GM23338 (cell line): ENCODE measurements around the gene KLHL12. TPM values are rescaled to one million over a fixed set of nuclear protein-coding genes. Genes with fewer than 3 reads are reported as not detected.

ENCODE experiments used
- ATAC-seq: fragments of 200-7000 bp; cut with Tn5 transposase; 3 replicates; pipeline ENCODE4 v1.9.1; 2020
- DNase-seq: peaks from one replicate; pipeline ENCODE4 v3.0.0-alpha.2; 2015; ENCODE audit warnings: low spot score
- H2AFZ ChIP-seq: fragments of 200-600 bp; sonication (generic); 2 replicates; pipeline ENCODE4 v1.8.0; 2016; ENCODE audit warnings: antibody characterized with exemption, mild to moderate bottlenecking, moderate library complexity
- H3F3A ChIP-seq: fragments of 200-600 bp; sonication (generic); replicated peaks from 2 replicates; pipeline ENCODE4 v1.8.0; 2017; ENCODE audit warnings: antibody characterized with exemption, mixed run types, low read depth
- H3K27ac ChIP-seq: fragments of 200-600 bp; sonication (generic); 2 replicates; pipeline ENCODE4 v1.6.1; 2016; ENCODE audit warnings: low read depth
- H3K27me3 ChIP-seq: fragments of 200-600 bp; sonication (generic); 2 replicates; pipeline ENCODE4 v1.8.0; 2016; ENCODE audit warnings: mild to moderate bottlenecking, mixed run types, moderate library complexity; ENCODE audit not compliant: insufficient read depth
- H3K36me3 ChIP-seq: fragments of 200-600 bp; sonication (generic); 2 replicates; pipeline ENCODE4 v1.8.0; 2016; ENCODE audit warnings: mild to moderate bottlenecking; ENCODE audit not compliant: insufficient read depth
- H3K4me1 ChIP-seq: fragments of 200-600 bp; sonication (generic); 2 replicates; pipeline ENCODE4 v1.8.0; 2016; ENCODE audit warnings: mild to moderate bottlenecking, moderate library complexity; ENCODE audit not compliant: insufficient read depth
- H3K4me2 ChIP-seq: fragments of 200-600 bp; sonication (generic); 2 replicates; pipeline ENCODE4 v1.7.1; 2017; ENCODE audit warnings: mixed run types
- H3K4me3 ChIP-seq: fragments of 200-600 bp; sonication (generic); 2 replicates; pipeline ENCODE4 v1.6.1; 2016; ENCODE audit warnings: mixed run types
- H3K79me2 ChIP-seq: fragments of 200-600 bp; sonication (generic); replicated peaks from 2 replicates; pipeline ENCODE4 v1.8.0; 2017; ENCODE audit warnings: mild to moderate bottlenecking; ENCODE audit not compliant: insufficient read depth
- H3K9me2 ChIP-seq: fragments of 200-600 bp; sonication (generic); 2 replicates; pipeline ENCODE4 v1.8.0; 2017; ENCODE audit not compliant: insufficient read depth
- H4K20me1 ChIP-seq: fragments of 200-600 bp; sonication (generic); replicated peaks from 2 replicates; pipeline ENCODE4 v1.8.0; 2017; ENCODE audit warnings: mild to moderate bottlenecking; ENCODE audit not compliant: insufficient read depth
- H3K27ac Mint-ChIP-seq: 2 replicates; pipeline ENCODE4 v1.8.0; 2020; ENCODE audit warnings: inconsistent platforms, mild to moderate bottlenecking, moderate library complexity, mixed read lengths
- H3K27me3 Mint-ChIP-seq: 3 replicates; pipeline ENCODE4 v1.8.0; 2022; ENCODE audit warnings: low read depth, mild to moderate bottlenecking, moderate library complexity, mixed read lengths, inconsistent platforms; ENCODE audit not compliant: insufficient read depth, poor library complexity
- H3K36me3 Mint-ChIP-seq: 3 replicates; pipeline ENCODE4 v1.8.0; 2021; ENCODE audit warnings: low read depth, mild to moderate bottlenecking, inconsistent platforms, moderate library complexity, mixed read lengths
- H3K4me1 Mint-ChIP-seq: 3 replicates; pipeline ENCODE4 v1.8.0; 2020; ENCODE audit warnings: mild to moderate bottlenecking, inconsistent platforms, mixed read lengths
- H3K4me3 Mint-ChIP-seq: 3 replicates; pipeline ENCODE4 v1.8.0; 2021; ENCODE audit warnings: moderate library complexity, mild to moderate bottlenecking, inconsistent platforms, mixed read lengths
- H3K9me3 Mint-ChIP-seq: 3 replicates; pipeline ENCODE4 v1.8.0; 2020; ENCODE audit warnings: moderate library complexity, mild to moderate bottlenecking, inconsistent platforms, mixed read lengths
- CREB1 ChIP-seq: fragments of 250-450 bp; sonication (Bioruptor Pico); IDR thresholded peaks from 2 replicates; pipeline ENCODE4 v1.5.0; 2020; ENCODE audit warnings: low read depth, mild to moderate bottlenecking, moderate library complexity
- ETS1 ChIP-seq: IDR thresholded peaks from 2 replicates; pipeline ENCODE4 v1.6.1; 2016; ENCODE audit warnings: antibody characterized with exemption
- EZH2 ChIP-seq: fragments of 200-600 bp; sonication (generic); IDR thresholded peaks from one replicate; pipeline ENCODE4 v1.8.0; 2017; ENCODE audit warnings: antibody characterized with exemption, mild to moderate bottlenecking, low read depth; ENCODE audit not compliant: unreplicated experiment
- EZH2phosphoT487 ChIP-seq: fragments of 200-600 bp; sonication (generic); IDR thresholded peaks from one replicate; pipeline ENCODE4 v1.8.1; 2018; ENCODE audit warnings: antibody characterized with exemption; ENCODE audit not compliant: unreplicated experiment
- JUNB ChIP-seq: IDR thresholded peaks from one replicate; pipeline ENCODE4 v1.6.1; 2016; ENCODE audit warnings: antibody characterized with exemption; ENCODE audit not compliant: unreplicated experiment
- NANOG ChIP-seq: IDR thresholded peaks from 2 replicates; pipeline ENCODE4 v1.6.1; 2016; ENCODE audit warnings: antibody characterized with exemption, borderline replicate concordance
- POLR2AphosphoS5 ChIP-seq: IDR thresholded peaks from 2 replicates; pipeline ENCODE4 v1.6.1; 2016; ENCODE audit warnings: antibody characterized with exemption, low read depth
- REST ChIP-seq: IDR thresholded peaks from one replicate; pipeline ENCODE4 v1.6.1; 2018; ENCODE audit warnings: antibody characterized with exemption; ENCODE audit not compliant: unreplicated experiment
- STAT1 ChIP-seq: IDR thresholded peaks from one replicate; pipeline ENCODE4 v1.6.1; 2016; ENCODE audit warnings: antibody characterized with exemption; ENCODE audit not compliant: unreplicated experiment
- ZNF114 ChIP-seq: fragments of 250-450 bp; sonication (Bioruptor Pico); IDR thresholded peaks from 2 replicates; pipeline ENCODE4 v1.5.0; 2020; ENCODE audit warnings: mild to moderate bottlenecking, moderate library complexity
- ZNF331 ChIP-seq: fragments of 250-450 bp; sonication (Bioruptor Pico); IDR thresholded peaks from 2 replicates; pipeline ENCODE4 v1.5.0; 2020; ENCODE audit warnings: low read depth, mild to moderate bottlenecking, moderate library complexity
- ZNF462 ChIP-seq: fragments of 250-450 bp; sonication (Bioruptor Pico); IDR thresholded peaks from 2 replicates; pipeline ENCODE4 v1.5.0; 2020; ENCODE audit warnings: mild to moderate bottlenecking, moderate library complexity
- polyA plus RNA-seq: library from polyadenylated mRNA; unstranded; fragments of >200 nt; fragmentation: Nextera tagmentation; extraction: Ambion mirVana; gene quantifications from 2 replicates; pipeline ENCODE4 v1.2.1, GENCODE V29; 2016
- total RNA-seq: library from RNA; depleted of rRNA; stranded (reverse); fragments of >200 nt; shearing (Covaris generic); gene quantifications from 2 replicates; pipeline ENCODE4 v1.2.3, GENCODE V29; 2014
- TF ChIP-seq, protein P1 (sequence below), 2 experiments: fragments of 200-600 bp in 1 of 2; sonication (generic) in 1 of 2; conservative IDR thresholded peaks; 2 replicates each; pipeline versions ENCODE4 v1.5.1 to v1.6.1; 2016 to 2017; ENCODE audit warnings: antibody characterized with exemption in 2 of 2, low read depth in 2 of 2, mild to moderate bottlenecking in 2 of 2, moderate library complexity in 1 of 2

The KLHL12 gene
- total and polyA plus RNA-seq, 2 experiments from 2014 or later, result 14.6 to 27.5 TPM

DNA sequence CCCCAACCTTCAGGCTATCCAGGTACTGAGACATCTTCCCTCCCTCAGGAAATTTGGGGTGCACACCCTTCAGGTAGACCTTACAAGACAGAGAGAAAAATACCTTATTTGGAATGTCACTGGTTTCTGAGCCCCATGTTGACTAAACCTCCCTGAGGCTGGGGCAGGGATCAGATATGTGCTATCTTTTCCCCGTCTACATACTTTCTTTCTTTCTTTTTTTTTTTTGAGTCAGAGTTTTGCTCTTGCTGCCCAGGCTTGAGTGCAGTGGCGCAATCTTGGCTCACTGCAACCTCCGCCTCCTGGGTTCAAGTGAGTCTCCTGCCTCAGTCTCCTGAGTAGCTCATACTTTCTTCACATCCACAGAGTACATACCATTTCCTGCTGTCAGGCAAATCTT, 38.4 kb upstream of the KLHL12 start:
- peaks cover 8% of the 10 kb centered on the region; the same call in 2 of the 3 replicates for H3K36me3 Mint-ChIP-seq
- H3K36me3 ChIP-seq, result peaks cover 6% of the 10 kb centered on the region; the same call in 1 of the 2 replicates
- H3K27me3 Mint-ChIP-seq, result peaks cover 10% of the 10 kb centered on the region
- ATAC-seq, result no peak
- no peaks in the 10 kb centered on the region for H3F3A ChIP-seq
- no peak for DNase-seq
- no peaks in the 10 kb centered on the region; the same call in 1 of the 2 replicates for H3K27me3 ChIP-seq
- H3K79me2 ChIP-seq, result no peaks in the 10 kb centered on the region
- H3K9me3 Mint-ChIP-seq, result no peaks in the 10 kb centered on the region; the same call in 2 of the 3 replicates
- H3K27ac Mint-ChIP-seq, result no peak overlapping the region
- peaks cover 8% of the 10 kb centered on the region; the same call in 1 of the 2 replicates for H3K4me1 ChIP-seq
- no peak overlapping the region for H2AFZ ChIP-seq
- H3K4me1 Mint-ChIP-seq, result peaks cover 13% of the 10 kb centered on the region
- no peak overlapping the region; the same call in 1 of the 2 replicates for H3K4me3 ChIP-seq
- no peaks in the 10 kb centered on the region for H3K9me2 ChIP-seq
- H3K4me3 Mint-ChIP-seq, result peak overlapping the region; percentile 77; the same call in 1 of the 3 replicates
- H4K20me1 ChIP-seq, result no peaks in the 10 kb centered on the region
- no peak for TF ChIP-seq ZNF462 (CRISPR knock-in tag)
- TF ChIP-seq EZH2phosphoT487, result no peak
- TF ChIP-seq ETS1, result no peak
- TF ChIP-seq CREB1 (CRISPR knock-in tag), result no peak
- no peak for TF ChIP-seq ZNF114 (CRISPR knock-in tag)
- no peak for TF ChIP-seq POLR2AphosphoS5
- TF ChIP-seq, protein P1, sequence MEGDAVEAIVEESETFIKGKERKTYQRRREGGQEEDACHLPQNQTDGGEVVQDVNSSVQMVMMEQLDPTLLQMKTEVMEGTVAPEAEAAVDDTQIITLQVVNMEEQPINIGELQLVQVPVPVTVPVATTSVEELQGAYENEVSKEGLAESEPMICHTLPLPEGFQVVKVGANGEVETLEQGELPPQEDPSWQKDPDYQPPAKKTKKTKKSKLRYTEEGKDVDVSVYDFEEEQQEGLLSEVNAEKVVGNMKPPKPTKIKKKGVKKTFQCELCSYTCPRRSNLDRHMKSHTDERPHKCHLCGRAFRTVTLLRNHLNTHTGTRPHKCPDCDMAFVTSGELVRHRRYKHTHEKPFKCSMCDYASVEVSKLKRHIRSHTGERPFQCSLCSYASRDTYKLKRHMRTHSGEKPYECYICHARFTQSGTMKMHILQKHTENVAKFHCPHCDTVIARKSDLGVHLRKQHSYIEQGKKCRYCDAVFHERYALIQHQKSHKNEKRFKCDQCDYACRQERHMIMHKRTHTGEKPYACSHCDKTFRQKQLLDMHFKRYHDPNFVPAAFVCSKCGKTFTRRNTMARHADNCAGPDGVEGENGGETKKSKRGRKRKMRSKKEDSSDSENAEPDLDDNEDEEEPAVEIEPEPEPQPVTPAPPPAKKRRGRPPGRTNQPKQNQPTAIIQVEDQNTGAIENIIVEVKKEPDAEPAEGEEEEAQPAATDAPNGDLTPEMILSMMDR (conservative IDR thresholded peaks at IDR 0.05; ENCODE audit: low read depth in 2 of 2), result no peak
- TF ChIP-seq STAT1, result no peak
- TF ChIP-seq EZH2, result no peak
- TF ChIP-seq REST, result no peak
- no peak for TF ChIP-seq ZNF331
- TF ChIP-seq JUNB, result no peak
- TF ChIP-seq NANOG, result no peak
- H3K4me2 ChIP-seq, result no peak overlapping the region
- no peak overlapping the region for H3K27ac ChIP-seq
